Neural cell (in vitro differentiated cells): ENCODE measurements around the gene MLX. TPM values are rescaled to one million over a fixed set of nuclear protein-coding genes. Genes with fewer than 3 reads are reported as not detected.
A peak's percentile ranks its signal among the peaks of the same experiment; 100 is the strongest.

Experiments
- H2AFZ ChIP-seq: fragments of 200-600, 300-800 bp; sonication (generic), shearing (Covaris generic); 2 replicates; pipeline ENCODE4 v1.6.0; 2014; ENCODE audit warnings: low read depth, mild to moderate bottlenecking, antibody characterized with exemption, low read length, moderate library complexity
- H3F3A ChIP-seq: fragments of 200-600 bp; shearing (Covaris generic); 2 replicates; pipeline ENCODE4 v1.6.1; 2016; ENCODE audit warnings: mild to moderate bottlenecking, moderate library complexity, mixed read lengths, antibody characterized with exemption, low read length; ENCODE audit not compliant: insufficient read depth, poor library complexity, severe bottlenecking
- H3K27ac ChIP-seq: fragments of 200-600, 300-800 bp; sonication (generic), shearing (Covaris generic); 2 replicates; pipeline ENCODE4 v1.5.1; 2014; ENCODE audit warnings: mild to moderate bottlenecking, low read length, moderate library complexity
- H3K27me3 ChIP-seq: fragments of 300-800, 200-600 bp; sonication (generic), shearing (Covaris generic); 2 replicates; pipeline ENCODE4 v1.6.0; 2014; ENCODE audit warnings: mild to moderate bottlenecking, low read depth, low read length, moderate library complexity; ENCODE audit not compliant: insufficient read depth
- H3K36me3 ChIP-seq: fragments of 300-800, 200-600 bp; sonication (generic), shearing (Covaris generic); 2 replicates; pipeline ENCODE4 v1.5.1; 2014; ENCODE audit warnings: mild to moderate bottlenecking, antibody characterized with exemption, low read length, moderate library complexity; ENCODE audit not compliant: insufficient read depth
- H3K4me2 ChIP-seq: fragments of 300-800, 200-600 bp; sonication (generic), shearing (Covaris generic); 2 replicates; pipeline ENCODE4 v1.6.0; 2014; ENCODE audit warnings: mild to moderate bottlenecking, low read length
- H3K4me3 ChIP-seq: fragments of 300-800, 200-600 bp; sonication (generic), shearing (Covaris generic); 2 replicates; pipeline ENCODE4 v1.5.1; 2014; ENCODE audit warnings: mild to moderate bottlenecking, low read length, moderate library complexity
- H3K79me2 ChIP-seq: fragments of 200-600 bp; shearing (Covaris generic); replicated peaks from 2 replicates; pipeline ENCODE4 v1.6.0; 2014; ENCODE audit warnings: mild to moderate bottlenecking, low read length, moderate library complexity; ENCODE audit not compliant: insufficient read depth
- H3K9ac ChIP-seq: fragments of 300-800, 200-600 bp; sonication (generic), shearing (Covaris generic); 2 replicates; pipeline ENCODE4 v1.6.1; 2016; ENCODE audit warnings: mild to moderate bottlenecking, low read length, mixed read lengths
- H3K9me2 ChIP-seq: fragments of 200-600 bp; shearing (Covaris generic); 2 replicates; pipeline ENCODE4 v1.6.1; 2016; ENCODE audit warnings: mild to moderate bottlenecking, low read length, mixed read lengths; ENCODE audit not compliant: insufficient read depth
- H3K9me3 ChIP-seq: fragments of 200-600, 300-800 bp; sonication (generic), shearing (Covaris generic); 2 replicates; pipeline ENCODE4 v1.6.1; 2016; ENCODE audit warnings: mild to moderate bottlenecking, mixed run types, low read length, moderate library complexity, mixed read lengths
- H4K20me1 ChIP-seq: fragments of 200-600 bp; shearing (Covaris generic); 2 replicates; pipeline ENCODE4 v1.6.1; 2016; ENCODE audit warnings: mild to moderate bottlenecking, mixed run types; ENCODE audit not compliant: insufficient read depth
- CTCF ChIP-seq: fragments of 450-650 bp; IDR thresholded peaks from 2 replicates; pipeline ENCODE4 v1.5.1; 2014; ENCODE audit warnings: antibody characterized with exemption, mild to moderate bottlenecking, moderate library complexity; ENCODE audit not compliant: poor library complexity, severe bottlenecking
- EP300 ChIP-seq: fragments of 450-650 bp; conservative IDR thresholded peaks from 2 replicates; pipeline ENCODE4 v1.6.1; 2014; ENCODE audit warnings: antibody characterized with exemption, mild to moderate bottlenecking, moderate library complexity; ENCODE audit not compliant: poor library complexity, severe bottlenecking
- EZH2 ChIP-seq: fragments of 200-600, 300-800 bp; shearing (Covaris generic), sonication (generic); IDR thresholded peaks from 2 replicates; pipeline ENCODE4 v1.6.1; 2014; ENCODE audit warnings: antibody characterized with exemption, low read length, borderline replicate concordance, mild to moderate bottlenecking; ENCODE audit not compliant: insufficient read depth, poor library complexity, severe bottlenecking
- MXI1 ChIP-seq: fragments of 450-650 bp; conservative IDR thresholded peaks from 2 replicates; pipeline ENCODE4 v1.6.1; 2014; ENCODE audit warnings: antibody characterized with exemption, mild to moderate bottlenecking; ENCODE audit not compliant: poor library complexity, severe bottlenecking
- POLR2AphosphoS5 ChIP-seq: IDR thresholded peaks from 2 replicates; pipeline ENCODE4 v1.6.1; 2012
- RAD21 ChIP-seq: fragments of 450-650 bp; conservative IDR thresholded peaks from 2 replicates; pipeline ENCODE4 v1.6.1; 2014; ENCODE audit warnings: antibody characterized with exemption, mild to moderate bottlenecking, moderate library complexity
- REST ChIP-seq: IDR thresholded peaks from 2 replicates; pipeline ENCODE4 v1.6.1; 2012; ENCODE audit warnings: borderline replicate concordance
- SMC3 ChIP-seq: fragments of 450-650 bp; conservative IDR thresholded peaks from 2 replicates; pipeline ENCODE4 v1.6.1; 2014; ENCODE audit warnings: antibody characterized with exemption, mild to moderate bottlenecking, moderate library complexity; ENCODE audit not compliant: poor library complexity
- TAF1 ChIP-seq: IDR thresholded peaks from 2 replicates; pipeline ENCODE4 v1.6.1; 2012; ENCODE audit warnings: low read depth
- polyA plus RNA-seq: library from polyadenylated mRNA; depleted of rRNA; stranded (reverse); fragments of >200 nt; gene quantifications from 2 replicates; pipeline ENCODE4 v1.2.3, GENCODE V29; 2014

MLX gene
- polyA plus RNA-seq, 1 donor from 2014 or later: 47.2 TPM

- Histone ChIP-seq H3K27me3 (no peaks in the 10 kb centered on the region), H2AFZ (peak within 1 kb of the TSS; percentile 62), H3F3A (no peaks in the 10 kb centered on the region), H3K9me2 (no peaks in the 10 kb centered on the region), H3K36me3 (no peaks in the 10 kb centered on the region), H3K4me2 (peak within 1 kb of the TSS; percentile 76), H3K4me3 (peak within 1 kb of the TSS; percentile 93), H3K9me3 (no peaks in the 10 kb centered on the region), H4K20me1 (no peaks in the 10 kb centered on the region), H3K79me2 (peaks cover 10% of the 10 kb centered on the region), H3K27ac (peak within 1 kb of the TSS; percentile 81), H3K9ac (peak within 1 kb of the TSS; percentile 84)
- TF ChIP-seq POLR2AphosphoS5 (peak; percentile 86), MXI1 (peak; percentile 77), SMC3 (peak; percentile 20), EZH2 (no peak), RAD21 (no peak), EP300 (no peak), CTCF (no peak), TAF1 (peak; percentile 37), REST (no peak)
Observed at GRCh38 chr17:42561897-42562387, 5.0 kb upstream of the MLX start, which contains the start of gene COASY. Gene COASY, plus strand, starts transcription at chr17:42562148. Its CDS starts 475 bp downstream, at chr17:42562623.

GRCh38 chr17:42562388-42563142, 4.3 kb upstream of the MLX start:
- H3K79me2 ChIP-seq: peaks cover 14% of the 10 kb centered on the region
- no peaks in the 10 kb centered on the region for H3K36me3 ChIP-seq
- no peaks in the 10 kb centered on the region for H3K9me2 ChIP-seq
- H3K27me3 ChIP-seq: no peaks in the 10 kb centered on the region
- H2AFZ ChIP-seq: peak overlapping the region; percentile 62
- H4K20me1 ChIP-seq: no peaks in the 10 kb centered on the region
- no peak for TF ChIP-seq TAF1
- TF ChIP-seq REST: no peak
- TF ChIP-seq POLR2AphosphoS5: no peak
- TF ChIP-seq MXI1: no peak
- no peak for TF ChIP-seq CTCF
- TF ChIP-seq EP300: no peak
- TF ChIP-seq EZH2: no peak
- TF ChIP-seq SMC3: no peak
- TF ChIP-seq RAD21: no peak
- H3K9me3 ChIP-seq: no peaks in the 10 kb centered on the region
- peak overlapping the region; percentile 81 for H3K27ac ChIP-seq
- H3K9ac ChIP-seq: peak overlapping the region; percentile 84
- H3K4me2 ChIP-seq: peak overlapping the region; percentile 76
- peak overlapping the region; percentile 93 for H3K4me3 ChIP-seq
- no peaks in the 10 kb centered on the region for H3F3A ChIP-seq
